ENCODE data around the gene WNT7B.

GRCh38 chr22:45961679-45962433 lies 15.1 kb downstream of the WNT7B start:
- TF ChIP-seq POLR2A (IDR thresholded peaks at IDR 0.05) (no peak), CTCF (IDR thresholded peaks at IDR 0.05) (no peak)
